ENCODE measurements around the gene LINGO1.

LINGO1 gene

DNA sequence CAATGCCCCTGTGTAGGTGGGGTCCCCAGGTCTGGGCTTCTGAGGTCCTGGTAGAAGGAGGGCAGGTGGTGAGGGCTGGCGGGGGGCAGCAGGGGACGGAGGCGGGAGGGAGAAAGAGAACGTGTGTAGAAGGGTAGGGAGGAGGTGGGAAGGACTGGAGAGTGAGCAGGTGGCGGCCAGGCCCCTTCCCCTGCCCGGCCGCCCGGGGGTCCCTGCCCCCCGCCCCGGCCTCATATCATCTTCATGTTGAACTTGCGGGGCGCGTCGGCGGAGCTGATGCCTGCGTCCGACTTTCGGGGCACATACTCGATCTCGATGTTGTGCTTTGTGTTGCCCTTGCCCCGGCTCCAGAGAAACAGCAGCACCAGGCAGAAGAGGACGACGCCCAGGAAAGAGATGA is 18.9 kb downstream of the LINGO1 start:
- DNase-seq = no peak

DNA sequence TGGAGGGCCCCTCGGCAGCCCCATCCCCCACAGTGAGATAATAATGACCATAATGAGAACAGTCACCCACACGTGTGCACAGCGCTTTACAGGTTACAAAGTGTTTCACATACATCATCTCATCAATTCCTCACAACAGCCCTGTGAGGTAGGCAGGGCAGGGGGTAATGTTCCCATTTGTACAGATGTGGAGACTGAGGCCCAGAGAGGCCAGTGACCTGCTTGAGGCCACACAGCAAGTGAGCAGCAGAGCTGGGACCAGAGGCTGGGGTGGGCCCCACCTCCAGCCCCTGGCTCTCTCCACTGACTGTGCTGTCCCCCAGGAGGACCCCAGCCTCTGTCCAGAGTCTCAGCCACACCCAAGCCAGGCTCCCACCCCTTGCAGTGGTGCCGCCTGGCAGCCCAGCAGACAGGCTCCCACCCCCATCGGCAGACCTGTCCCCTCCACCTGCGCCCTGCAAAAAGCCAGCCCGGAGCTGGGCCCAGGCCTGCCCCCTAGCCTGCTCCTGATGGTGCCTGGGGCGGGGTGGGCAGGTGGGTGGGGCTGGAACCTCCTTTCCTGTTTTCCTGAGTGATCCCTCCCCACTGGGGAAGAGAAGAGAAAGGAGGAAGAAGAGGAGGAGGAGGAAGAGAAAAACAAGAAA is 19.6 kb downstream of the LINGO1 start:
- no peak for DNase-seq

GRCh38 chr15:77611767-77612166 is 20.9 kb downstream of the LINGO1 start:
- DNase-seq = no peak

DNA sequence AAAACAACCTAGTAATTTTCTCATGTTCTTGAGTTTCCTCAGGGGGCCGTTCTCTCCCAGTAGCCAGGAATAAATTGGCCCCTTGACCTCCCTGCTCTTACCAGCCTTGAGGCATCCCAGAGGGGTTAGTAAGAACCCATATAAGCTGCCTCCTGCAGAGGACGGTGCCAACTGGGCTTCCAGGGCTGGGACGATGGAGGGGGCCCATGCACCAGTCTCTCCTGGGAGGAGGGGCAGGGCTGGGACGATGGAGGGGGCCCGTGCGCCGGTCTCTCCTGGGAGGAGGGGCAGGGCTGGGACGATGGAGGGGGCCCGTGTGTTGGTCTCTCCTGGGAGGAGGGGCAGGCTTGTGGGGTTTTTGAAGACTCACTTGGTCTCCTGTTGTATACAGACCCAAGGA is 22.0 kb downstream of the LINGO1 start:
- no peak for DNase-seq

- no peak for DNase-seq
These were observed 23.2 kb downstream of the LINGO1 start for GRCh38 chr15:77609558-77609957.

- no peak for DNase-seq
These were observed 23.9 kb downstream of the LINGO1 start for GRCh38 chr15:77608774-77609173.

DNA sequence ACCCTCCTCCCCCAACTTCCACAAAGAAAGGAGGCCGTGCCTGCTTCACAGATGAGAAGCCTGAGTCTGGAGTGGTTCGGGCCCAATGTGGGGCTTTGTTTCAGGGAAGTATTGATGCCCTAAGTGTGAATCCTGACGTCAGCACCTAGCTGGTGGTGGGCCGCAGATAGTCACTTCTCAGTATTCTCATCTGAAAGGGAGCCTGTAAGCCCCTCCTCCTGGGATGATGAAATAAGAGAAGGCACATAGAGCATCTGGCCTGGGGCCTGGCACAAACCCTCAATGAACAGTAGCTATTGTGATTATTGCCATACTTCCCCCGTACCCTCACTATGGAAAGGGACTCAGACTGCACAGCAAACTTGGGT is 24.8 kb downstream of the LINGO1 start:
- DNase-seq = no peak

- no peak for DNase-seq
These were observed 25.4 kb downstream of the LINGO1 start for GRCh38 chr15:77607111-77607893.

- DNase-seq = no peak
These were observed 26.3 kb downstream of the LINGO1 start for GRCh38 chr15:77606142-77607034.

GRCh38 chr15:77605547-77605946 is 27.2 kb downstream of the LINGO1 start:
- no peak for DNase-seq

- no peak for DNase-seq
These were observed 27.7 kb downstream of the LINGO1 start for GRCh38 chr15:77604973-77605372.

DNA sequence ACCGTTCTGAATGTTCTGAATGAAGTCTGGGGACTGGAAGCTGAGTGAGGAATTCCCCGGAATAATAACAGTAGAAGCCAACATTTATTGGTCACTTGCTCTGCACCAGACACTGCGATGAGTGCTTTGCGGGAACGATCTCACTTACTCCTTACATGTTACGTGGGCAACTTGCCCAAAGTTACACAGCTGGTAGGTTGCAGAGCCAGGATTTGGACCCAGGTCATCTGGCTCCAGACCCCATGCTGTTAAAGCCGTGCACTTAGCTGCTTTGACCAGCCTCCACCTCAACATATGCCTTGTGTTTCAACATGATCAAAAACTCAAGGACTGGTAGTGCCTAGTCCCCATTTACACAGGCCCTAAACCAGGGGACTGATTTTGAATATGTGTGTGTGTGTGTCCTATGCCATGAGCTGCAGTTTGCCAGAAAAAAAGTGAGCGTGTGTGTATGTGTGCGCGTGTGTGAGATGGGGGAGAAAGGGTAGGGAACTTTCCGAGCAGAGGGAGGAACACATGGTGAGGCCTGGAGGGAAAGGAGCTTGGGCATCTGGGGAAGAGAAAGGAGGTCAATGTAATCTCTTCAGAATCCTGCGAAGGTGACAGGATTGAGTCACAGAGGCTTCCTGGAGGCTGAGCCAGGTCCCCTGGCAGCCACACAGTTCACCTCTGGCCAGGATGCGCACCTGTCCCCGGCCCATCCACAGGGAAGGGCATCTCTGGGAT is 28.9 kb downstream of the LINGO1 start:
- no peak for DNase-seq

DNA sequence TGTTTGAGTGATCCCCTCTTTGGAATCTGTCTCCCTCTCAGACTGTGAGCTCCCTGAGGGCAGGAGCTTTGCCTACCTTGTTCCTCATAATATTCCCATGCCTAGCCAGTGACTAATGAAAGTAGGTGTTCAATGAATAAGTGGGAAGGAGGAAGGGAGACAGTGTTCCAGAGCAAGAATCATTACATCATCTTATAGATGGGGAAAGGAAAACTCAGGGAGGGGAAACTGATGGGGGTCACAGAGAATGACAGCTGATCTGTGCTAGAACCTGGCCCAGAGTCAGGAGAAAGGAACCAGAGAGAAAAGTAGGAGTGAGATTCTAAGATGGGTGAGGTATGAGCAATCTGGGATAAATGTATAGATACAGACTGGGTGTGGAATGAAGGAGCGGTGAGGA is 29.9 kb downstream of the LINGO1 start:
- DNase-seq = no peak

- no peak for DNase-seq
These were observed 32.8 kb downstream of the LINGO1 start for GRCh38 chr15:77599899-77600298.

GRCh38 chr15:77599357-77599756 is 33.4 kb downstream of the LINGO1 start:
- DNase-seq = no peak

- no peak for DNase-seq
These were observed 34.1 kb downstream of the LINGO1 start for GRCh38 chr15:77598644-77599043.

DNA sequence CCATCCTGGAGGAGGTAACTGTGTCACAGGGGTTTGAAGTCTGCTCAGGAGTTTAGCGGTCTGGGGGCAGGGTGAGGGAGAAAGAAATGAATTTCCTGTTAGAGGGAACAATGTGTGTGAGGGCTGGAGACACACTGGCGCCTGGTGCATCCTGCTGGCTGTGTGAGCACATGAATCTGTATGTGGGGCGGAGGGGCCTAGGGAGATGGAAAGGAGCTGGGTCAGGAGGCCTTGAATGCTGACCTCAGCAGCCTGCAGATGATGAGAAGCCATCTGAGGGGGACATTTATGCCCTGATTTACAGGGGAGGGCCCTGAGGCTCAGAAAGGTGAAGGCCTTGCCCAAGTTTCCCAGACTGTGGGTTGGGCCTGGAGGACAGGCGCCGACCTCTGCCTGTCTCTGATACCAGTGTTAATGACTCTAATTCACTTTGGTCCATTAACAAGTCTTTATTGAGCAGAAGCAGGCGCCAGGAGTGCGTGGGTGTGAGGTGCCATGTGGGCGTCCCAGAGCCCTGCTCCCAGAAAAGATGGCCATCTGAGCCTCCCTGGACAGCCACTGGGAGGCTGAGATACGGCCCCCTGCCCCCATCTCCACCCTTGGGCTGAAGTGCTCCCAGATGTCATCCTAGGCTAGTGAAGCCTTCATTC is 34.8 kb downstream of the LINGO1 start:
- no peak for DNase-seq

DNA sequence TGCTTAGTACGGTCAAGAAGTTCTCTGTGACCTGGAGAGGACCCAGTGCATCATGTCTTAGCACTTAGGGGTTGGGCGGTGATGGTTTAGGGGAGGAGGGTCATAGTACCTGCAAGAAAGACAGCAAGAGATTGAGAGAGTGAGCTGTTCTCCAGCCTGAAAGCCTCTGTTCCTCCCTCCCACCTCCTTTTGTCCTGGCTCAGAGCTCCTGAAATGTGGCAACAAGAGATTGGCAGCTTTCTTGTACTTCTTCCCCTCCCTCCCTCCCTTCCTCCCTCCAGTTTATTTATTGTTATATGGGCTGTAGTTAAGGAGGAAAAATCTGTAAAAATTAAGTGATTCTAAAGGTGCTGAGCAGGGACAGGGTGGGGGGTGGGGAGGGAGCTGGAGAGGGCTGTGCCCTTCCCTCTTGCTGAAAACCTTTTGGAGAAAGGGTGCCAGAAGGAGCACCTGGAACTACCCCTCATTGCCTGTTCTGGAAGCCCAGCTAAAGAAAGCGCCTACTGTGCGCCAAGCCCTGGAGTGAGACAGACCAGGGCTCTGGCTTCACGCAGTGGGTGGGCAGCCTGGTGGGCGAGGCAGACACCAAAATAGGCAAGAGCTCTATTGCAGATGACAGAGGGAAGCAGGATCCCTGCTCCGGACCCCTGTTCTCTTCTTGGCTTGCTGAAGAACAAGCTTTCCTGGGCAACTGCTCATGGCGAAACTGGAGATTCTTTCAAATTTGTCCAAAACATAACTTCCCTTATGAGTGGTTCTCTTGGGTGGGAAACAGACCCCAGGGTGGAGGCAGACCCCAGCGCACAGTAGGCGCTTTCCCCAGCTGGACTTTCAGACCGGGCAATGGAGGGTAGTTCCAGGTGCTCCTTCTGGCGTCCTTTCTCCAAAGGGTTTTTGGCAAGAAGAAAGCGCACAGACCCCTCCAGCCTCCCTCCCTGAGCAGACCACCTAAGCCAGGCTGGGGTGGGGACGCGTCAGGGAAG is 35.6 kb downstream of the LINGO1 start:
- no peak for DNase-seq

DNA sequence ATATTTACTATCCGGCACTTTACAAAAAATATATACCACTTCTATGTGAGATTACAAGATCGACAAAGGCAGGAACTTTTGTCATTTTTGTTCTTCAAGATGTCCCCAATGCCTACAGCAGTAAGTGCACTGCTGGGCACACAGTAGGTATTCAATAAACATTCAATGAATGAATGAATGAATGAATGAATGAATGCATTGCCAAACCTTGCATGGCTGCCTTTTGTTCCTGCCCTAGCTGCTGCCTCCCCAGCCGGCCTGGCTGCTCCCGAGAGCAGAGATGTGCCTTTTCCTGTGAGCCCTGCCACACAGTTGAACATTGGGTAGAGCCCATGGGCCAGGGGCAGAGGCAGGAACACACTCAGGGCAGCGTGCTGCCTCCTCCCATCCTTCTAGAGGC is 37.5 kb downstream of the LINGO1 start:
- no peak for DNase-seq

GRCh38 chr15:77592758-77593157 is 40.0 kb downstream of the LINGO1 start:
- DNase-seq = no peak

GRCh38 chr15:77591968-77592613 is 40.6 kb downstream of the LINGO1 start:
- no peak for DNase-seq

Data from stimulated activated CD4-positive, alpha-beta T cell treated with anti-CD3 and anti-CD28 coated beads, Interleukin-15, amount 100 ng/mL, for 24 hours (primary cell).